Prostate gland (tissue), 2 donors: ENCODE measurements around the gene INTS4. TPM values are rescaled to one million over a fixed set of nuclear protein-coding genes. Genes with fewer than 3 reads are reported as not detected.
"Not testable (repeated sequence)": the region's sequence is repeated elsewhere in the genome, so short reads cannot be mapped to it uniquely, and the experiment has no call there.

ENCODE experiments used
- DNase-seq: peaks from one replicate; pipeline ENCODE4 v3.0.0-alpha.2; 2019; ENCODE audit warnings: low spot score
- H3K27ac ChIP-seq, 2 donors: fragments of 200-600 bp; sonication (generic); 2 replicates each; pipeline ENCODE4 v1.5.1; 2017 to 2019
- H3K27me3 ChIP-seq: fragments of 200-600 bp; sonication (generic); replicated peaks from 2 replicates; pipeline ENCODE4 v1.5.1; 2019; ENCODE audit not compliant: insufficient read depth
- H3K36me3 ChIP-seq, 2 donors: fragments of 200-600 bp; sonication (generic); 1 replicate in 1 of 2; 2 replicates in 1 of 2; pipeline versions ENCODE4 v1.5.1 to v1.8.1; 2017 to 2019
- H3K4me1 ChIP-seq: fragments of 200-600 bp; sonication (generic); replicated peaks from 2 replicates; pipeline ENCODE4 v1.5.1; 2019
- H3K4me3 ChIP-seq, 2 donors: fragments of 200-600 bp; sonication (generic); 2 replicates each; pipeline ENCODE4 v1.5.1; 2017 to 2019
- H3K9me3 ChIP-seq: fragments of 200-600 bp; sonication (generic); 2 replicates; pipeline ENCODE4 v1.5.1; 2017
- POLR2A ChIP-seq: fragments of 450-650 bp; IDR thresholded peaks from one replicate; pipeline ENCODE4 v1.6.1; 2016; ENCODE audit warnings: antibody characterized with exemption, mild to moderate bottlenecking
- POLR2AphosphoS5 ChIP-seq: sonication (generic); formaldehyde crosslinking; IDR thresholded peaks from one replicate; pipeline ENCODE4 v1.6.1; 2017; ENCODE audit warnings: antibody characterized with exemption
- WGBS: methylation state at CpG from one replicate; pipeline ENCODE4 v1.1.5; 2018; 5-methylcytosine and 5-hydroxymethylcytosine counted together
- intact Hi-C: fragments of 100-400 bp; cut with DNase I; formaldehyde crosslinking; loops from one replicate; pipeline ENCODE4 v1.14.2; 2022
- total RNA-seq, 2 donors: library from RNA; depleted of rRNA; stranded (reverse); fragments of >200 nt; gene quantifications; one replicate each; pipeline ENCODE4 v1.1.0, GENCODE V29; 2016
- TF ChIP-seq, protein P1 (sequence below), 4 experiments: fragments of 200-600 bp in 2 of 4; fragments of 450-650 bp in 2 of 4; sonication (generic) in 2 of 4; IDR thresholded peaks; 1 replicate in 3 of 4; 2 replicates in 1 of 4; pipeline ENCODE4 v1.5.1; 2016 to 2019; ENCODE audit warnings: antibody characterized with exemption in 4 of 4, mild to moderate bottlenecking in 2 of 4, moderate library complexity in 2 of 4

INTS4 gene
- total RNA-seq, 2 donors from 2014 or later: 30.1 to 31.0 TPM

DNA sequence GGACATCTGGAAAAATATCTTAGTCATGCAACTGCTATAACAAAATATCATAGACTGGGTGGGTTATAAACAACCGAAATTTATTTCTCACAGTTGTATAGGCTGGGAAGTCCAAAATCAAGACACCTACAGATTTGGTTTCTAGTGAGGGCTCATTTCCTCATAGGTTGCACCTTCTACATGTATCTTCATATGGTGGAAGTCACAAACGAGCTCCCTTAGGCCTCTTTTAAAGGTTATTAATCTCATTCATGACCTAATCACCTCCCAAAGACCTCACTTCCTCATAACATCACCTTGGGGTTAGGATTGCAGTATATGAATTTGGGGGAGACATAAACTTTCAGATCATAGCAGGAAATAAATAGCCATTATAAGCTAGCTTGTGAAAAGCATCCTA lies 85.2 kb downstream of the INTS4 start:
- no peaks in the 10 kb centered on the region for H3K9me3 ChIP-seq
- DNase-seq: no peak
- intact Hi-C loops: no loop called here
- 97% methylated on average over 2 of the region's 2 CpGs for WGBS
- no peaks in the 10 kb centered on the region for H3K36me3 ChIP-seq
- no peaks in the 10 kb centered on the region for H3K4me1 ChIP-seq
- H3K27ac ChIP-seq: no peak overlapping the region
- TF ChIP-seq, protein P1, sequence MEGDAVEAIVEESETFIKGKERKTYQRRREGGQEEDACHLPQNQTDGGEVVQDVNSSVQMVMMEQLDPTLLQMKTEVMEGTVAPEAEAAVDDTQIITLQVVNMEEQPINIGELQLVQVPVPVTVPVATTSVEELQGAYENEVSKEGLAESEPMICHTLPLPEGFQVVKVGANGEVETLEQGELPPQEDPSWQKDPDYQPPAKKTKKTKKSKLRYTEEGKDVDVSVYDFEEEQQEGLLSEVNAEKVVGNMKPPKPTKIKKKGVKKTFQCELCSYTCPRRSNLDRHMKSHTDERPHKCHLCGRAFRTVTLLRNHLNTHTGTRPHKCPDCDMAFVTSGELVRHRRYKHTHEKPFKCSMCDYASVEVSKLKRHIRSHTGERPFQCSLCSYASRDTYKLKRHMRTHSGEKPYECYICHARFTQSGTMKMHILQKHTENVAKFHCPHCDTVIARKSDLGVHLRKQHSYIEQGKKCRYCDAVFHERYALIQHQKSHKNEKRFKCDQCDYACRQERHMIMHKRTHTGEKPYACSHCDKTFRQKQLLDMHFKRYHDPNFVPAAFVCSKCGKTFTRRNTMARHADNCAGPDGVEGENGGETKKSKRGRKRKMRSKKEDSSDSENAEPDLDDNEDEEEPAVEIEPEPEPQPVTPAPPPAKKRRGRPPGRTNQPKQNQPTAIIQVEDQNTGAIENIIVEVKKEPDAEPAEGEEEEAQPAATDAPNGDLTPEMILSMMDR (IDR thresholded peaks at IDR 0.05): no peak
- no peak for TF ChIP-seq POLR2AphosphoS5
- no peak for TF ChIP-seq POLR2A
- no peaks in the 10 kb centered on the region for H3K27me3 ChIP-seq
- no peak overlapping the region for H3K4me3 ChIP-seq

DNA sequence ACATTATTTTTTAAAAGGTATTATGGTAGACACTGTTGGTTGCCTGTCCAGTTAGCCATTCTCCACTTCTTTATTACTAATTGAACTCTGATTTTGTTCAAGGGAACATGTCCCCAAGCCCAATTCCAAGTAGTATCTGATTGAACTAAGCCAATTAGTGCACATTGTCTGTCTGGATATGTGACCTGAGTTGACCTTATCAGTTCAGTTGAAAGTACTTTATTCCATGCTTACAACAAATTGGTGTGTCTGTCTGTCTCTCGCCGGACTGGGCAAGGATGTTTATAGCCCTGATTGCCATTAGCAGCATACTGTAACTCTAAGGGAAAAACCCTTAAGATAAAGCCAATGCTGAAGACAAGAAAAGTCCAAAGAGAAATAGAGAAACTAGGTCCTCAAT lies 85.6 kb downstream of the INTS4 start:
- 95% methylated on average over 2 of the region's 2 CpGs for WGBS

DNA sequence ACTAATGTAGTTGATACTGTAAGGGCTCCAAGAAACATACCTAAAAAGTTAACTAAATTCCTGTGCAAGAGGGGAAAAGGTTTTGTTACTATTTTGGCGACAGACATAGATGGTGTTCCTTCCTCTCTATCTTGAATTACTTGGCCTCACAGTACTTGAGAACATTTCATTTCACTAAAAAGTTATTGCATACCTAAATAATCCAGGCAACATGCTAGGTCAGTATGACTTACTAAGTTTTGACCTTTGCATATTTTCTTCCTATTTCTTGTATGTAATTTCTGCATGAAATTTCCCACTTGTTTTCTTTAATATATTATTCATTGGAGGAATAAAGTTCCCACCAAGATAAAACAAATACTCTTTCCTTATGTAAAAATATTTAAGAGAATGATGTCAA lies 99.5 kb downstream of the INTS4 start:
- H3K36me3 ChIP-seq: not testable (repeated sequence)

More for the DNA sequence above, 85.6 kb downstream of the INTS4 start:
- DNase-seq: no peak
- Histone ChIP-seq H3K4me1 (no peaks in the 10 kb centered on the region), H3K9me3 (no peaks in the 10 kb centered on the region), H3K27ac (no peak overlapping the region), H3K36me3 (no peaks in the 10 kb centered on the region), H3K27me3 (no peaks in the 10 kb centered on the region), H3K4me3 (no peak overlapping the region)
- intact Hi-C loops: no loop called here
- TF ChIP-seq POLR2A (no peak), POLR2AphosphoS5 (no peak)

DNA sequence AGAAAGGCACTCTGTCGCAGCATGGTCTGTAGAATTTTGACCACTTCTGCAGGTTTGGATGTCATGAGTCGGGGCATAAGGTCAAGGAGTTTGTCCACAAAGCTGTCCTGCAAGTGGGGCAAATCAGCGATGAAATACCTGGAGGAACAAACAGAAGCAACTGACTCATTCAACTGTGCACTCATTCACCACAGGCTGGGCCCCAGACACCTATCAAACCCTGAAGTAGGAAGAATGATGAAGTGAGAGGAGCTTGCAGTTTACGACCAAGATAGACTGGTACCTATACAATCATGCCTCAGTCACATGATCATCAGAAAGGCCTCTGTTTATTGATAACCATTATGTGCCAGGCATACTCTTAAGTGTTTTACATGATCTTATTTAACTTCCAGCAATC lies 102.8 kb downstream of the INTS4 start:
- intact Hi-C loops, H3K9me3 ChIP-seq, H3K27me3 ChIP-seq, H3K27ac ChIP-seq, H3K4me3 ChIP-seq, H3K36me3 ChIP-seq, H3K4me1 ChIP-seq, DNase-seq: not testable (repeated sequence)
- WGBS: 86% methylated on average over 2 of the region's 4 CpGs

More for the DNA sequence above, 99.5 kb downstream of the INTS4 start:
- H3K27ac ChIP-seq, H3K27me3 ChIP-seq, intact Hi-C loops, DNase-seq, H3K4me3 ChIP-seq, H3K9me3 ChIP-seq, H3K4me1 ChIP-seq: not testable (repeated sequence)
- 91% methylated on average over 1 of the region's 1 CpG for WGBS

DNA sequence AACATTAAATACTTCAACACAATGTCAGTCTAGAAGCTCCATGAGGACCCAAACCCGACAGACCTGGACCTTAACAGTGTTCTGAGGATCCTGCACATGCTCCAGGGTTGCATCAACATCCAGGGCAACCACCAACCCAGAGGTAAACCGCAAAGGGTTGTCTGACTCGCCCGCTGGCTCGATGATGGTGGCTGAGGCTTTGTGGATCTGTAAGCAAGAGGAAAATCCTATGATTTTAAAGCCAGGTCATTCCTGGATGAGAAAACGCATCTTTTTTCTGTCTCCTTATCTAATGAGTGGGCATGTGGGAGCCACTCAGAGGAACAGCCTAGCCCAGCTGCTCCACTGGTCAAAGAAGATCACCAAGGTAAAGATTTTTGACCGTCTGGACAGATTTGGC lies 103.2 kb downstream of the INTS4 start:
- H3K9me3 ChIP-seq, H3K4me1 ChIP-seq, H3K27me3 ChIP-seq, H3K27ac ChIP-seq, DNase-seq, intact Hi-C loops, H3K4me3 ChIP-seq, H3K36me3 ChIP-seq: not testable (repeated sequence)
- WGBS: 94% methylated on average over 7 of the region's 7 CpGs

DNA sequence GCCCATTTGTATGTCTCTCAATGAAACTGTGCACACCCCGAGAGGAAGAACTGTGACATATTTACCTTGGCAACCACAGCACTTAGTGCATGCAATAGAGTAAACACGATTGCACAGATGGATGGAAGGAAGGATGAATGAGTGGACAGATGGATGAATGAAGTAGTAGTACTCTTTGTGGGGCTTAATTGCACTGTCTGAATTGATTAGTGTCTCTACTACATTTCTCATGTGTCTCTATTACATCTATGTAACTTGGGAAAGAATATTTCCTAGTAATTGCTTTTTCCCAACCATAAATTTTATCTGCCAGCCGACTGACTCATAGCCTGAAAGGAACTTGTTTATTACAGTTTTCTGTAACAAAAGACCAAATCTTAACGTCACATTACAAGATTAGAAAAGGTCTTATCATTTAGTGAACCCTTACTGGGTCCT lies 103.8 kb downstream of the INTS4 start:
- H3K4me1 ChIP-seq, H3K27ac ChIP-seq, DNase-seq, H3K36me3 ChIP-seq, H3K4me3 ChIP-seq, intact Hi-C loops, H3K27me3 ChIP-seq, H3K9me3 ChIP-seq: not testable (repeated sequence)
- WGBS: 14% methylated on average over 4 of the region's 4 CpGs
- TF ChIP-seq POLR2AphosphoS5: peak; percentile 27

DNA sequence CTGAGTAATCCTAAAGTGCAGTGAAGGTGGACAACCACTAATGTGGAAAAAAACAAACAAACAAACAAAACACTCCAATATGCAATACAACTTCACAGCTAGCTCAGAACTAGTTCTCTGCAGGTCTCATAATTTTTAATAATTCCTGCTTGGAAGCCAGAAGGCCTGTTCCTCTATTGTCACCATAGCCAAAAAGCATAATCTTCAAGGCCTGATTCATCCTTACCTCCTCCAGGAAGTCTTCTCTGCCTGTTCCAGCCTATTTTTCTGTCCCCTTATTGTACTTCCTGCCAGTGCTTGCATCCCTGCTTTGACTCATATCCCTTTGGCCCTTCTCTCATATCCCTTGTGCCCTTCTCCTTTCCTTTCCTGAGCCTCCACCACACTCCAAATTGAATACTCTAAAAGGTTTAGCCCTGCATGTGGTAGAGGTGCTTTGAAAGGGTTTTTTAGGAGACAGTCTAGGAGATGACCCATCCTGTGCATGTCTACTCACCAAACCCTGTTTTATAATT lies 104.3 kb downstream of the INTS4 start:
- DNase-seq, H3K9me3 ChIP-seq, H3K4me1 ChIP-seq, H3K27ac ChIP-seq, intact Hi-C loops, H3K36me3 ChIP-seq, H3K4me3 ChIP-seq, H3K27me3 ChIP-seq: not testable (repeated sequence)

DNA sequence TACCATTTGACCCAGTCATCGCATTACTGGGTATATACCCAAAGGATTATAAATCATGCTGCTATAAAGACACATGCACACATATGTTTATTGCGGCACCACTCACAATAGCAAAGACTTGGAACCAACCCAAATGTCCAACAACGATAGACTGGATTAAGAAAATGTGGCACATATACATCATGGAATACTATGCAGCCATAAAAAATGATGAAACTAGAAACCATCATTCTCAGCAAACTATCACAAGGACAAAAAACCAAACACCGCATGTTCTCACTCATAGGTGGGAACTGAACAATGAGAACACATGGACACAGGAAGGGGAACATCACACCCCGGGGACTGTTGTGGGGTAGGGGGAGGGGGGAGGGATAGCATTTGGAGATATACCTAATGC lies 105.4 kb downstream of the INTS4 start:
- DNase-seq, H3K36me3 ChIP-seq, H3K4me3 ChIP-seq, H3K4me1 ChIP-seq, H3K9me3 ChIP-seq, intact Hi-C loops, H3K27ac ChIP-seq, H3K27me3 ChIP-seq: not testable (repeated sequence)
- 97% methylated on average over 5 of the region's 5 CpGs for WGBS
